Measurements from ENCODE around the gene TEX52. TPM values are rescaled to one million over a fixed set of nuclear protein-coding genes. Genes with fewer than 3 reads are reported as not detected.

Gene TEX52
- total RNA-seq, 4 donors from 2014 or later: not detected

GRCh38 chr12:2833810-2834209 lies 23.0 kb downstream of the TEX52 start:
- H3K4me1 ChIP-seq: peaks cover 0 to 13% (median 10%) of the 10 kb centered on the region in 3 donors
- H3K9me3 ChIP-seq: no peaks in the 10 kb centered on the region
- WGBS, 2 donors (ENCODE audit: low coverage in 1 of 2): 41 to 75% methylated on average over 3 to 4 of the region's 9 CpGs
- H3K27ac ChIP-seq: peak overlapping the region in 1 of 4 donors; percentile 69
- TF ChIP-seq POLR2A (IDR thresholded peaks at IDR 0.05) (no peak), EP300 (IDR thresholded peaks at IDR 0.05) (no peak), POLR2AphosphoS5 (IDR thresholded peaks at IDR 0.05) (no peak)
- TF ChIP-seq, protein P1, sequence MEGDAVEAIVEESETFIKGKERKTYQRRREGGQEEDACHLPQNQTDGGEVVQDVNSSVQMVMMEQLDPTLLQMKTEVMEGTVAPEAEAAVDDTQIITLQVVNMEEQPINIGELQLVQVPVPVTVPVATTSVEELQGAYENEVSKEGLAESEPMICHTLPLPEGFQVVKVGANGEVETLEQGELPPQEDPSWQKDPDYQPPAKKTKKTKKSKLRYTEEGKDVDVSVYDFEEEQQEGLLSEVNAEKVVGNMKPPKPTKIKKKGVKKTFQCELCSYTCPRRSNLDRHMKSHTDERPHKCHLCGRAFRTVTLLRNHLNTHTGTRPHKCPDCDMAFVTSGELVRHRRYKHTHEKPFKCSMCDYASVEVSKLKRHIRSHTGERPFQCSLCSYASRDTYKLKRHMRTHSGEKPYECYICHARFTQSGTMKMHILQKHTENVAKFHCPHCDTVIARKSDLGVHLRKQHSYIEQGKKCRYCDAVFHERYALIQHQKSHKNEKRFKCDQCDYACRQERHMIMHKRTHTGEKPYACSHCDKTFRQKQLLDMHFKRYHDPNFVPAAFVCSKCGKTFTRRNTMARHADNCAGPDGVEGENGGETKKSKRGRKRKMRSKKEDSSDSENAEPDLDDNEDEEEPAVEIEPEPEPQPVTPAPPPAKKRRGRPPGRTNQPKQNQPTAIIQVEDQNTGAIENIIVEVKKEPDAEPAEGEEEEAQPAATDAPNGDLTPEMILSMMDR (IDR thresholded peaks at IDR 0.05): no peak
- peak overlapping the region in 1 of 2 donors; percentile 38 for H3K4me3 ChIP-seq
- peaks cover 24% of the 10 kb centered on the region for H3K27me3 ChIP-seq
- peaks cover 0 to 46% of the 10 kb centered on the region in 2 donors for H3K36me3 ChIP-seq
- ATAC-seq: no peak

- peak overlapping the region in 1 of 4 donors; percentile 69 for H3K27ac ChIP-seq
- peaks cover 0 to 13% (median 10%) of the 10 kb centered on the region in 3 donors for H3K4me1 ChIP-seq
- TF ChIP-seq, protein P1 (IDR thresholded peaks at IDR 0.05): no peak
- no peak for TF ChIP-seq POLR2A (IDR thresholded peaks at IDR 0.05)
- 40 to 70% methylated on average over 1 to 2 of the region's 5 CpGs for WGBS, 2 donors (ENCODE audit: low coverage in 1 of 2)
- no peak for ATAC-seq
- H3K27me3 ChIP-seq: peaks cover 24% of the 10 kb centered on the region
- H3K9me3 ChIP-seq: no peaks in the 10 kb centered on the region
- peaks cover 0 to 46% of the 10 kb centered on the region in 2 donors for H3K36me3 ChIP-seq
- no peak overlapping the region for H3K4me3 ChIP-seq
Measured at GRCh38 chr12:2833327-2833726, 23.5 kb downstream of the TEX52 start.

DNA sequence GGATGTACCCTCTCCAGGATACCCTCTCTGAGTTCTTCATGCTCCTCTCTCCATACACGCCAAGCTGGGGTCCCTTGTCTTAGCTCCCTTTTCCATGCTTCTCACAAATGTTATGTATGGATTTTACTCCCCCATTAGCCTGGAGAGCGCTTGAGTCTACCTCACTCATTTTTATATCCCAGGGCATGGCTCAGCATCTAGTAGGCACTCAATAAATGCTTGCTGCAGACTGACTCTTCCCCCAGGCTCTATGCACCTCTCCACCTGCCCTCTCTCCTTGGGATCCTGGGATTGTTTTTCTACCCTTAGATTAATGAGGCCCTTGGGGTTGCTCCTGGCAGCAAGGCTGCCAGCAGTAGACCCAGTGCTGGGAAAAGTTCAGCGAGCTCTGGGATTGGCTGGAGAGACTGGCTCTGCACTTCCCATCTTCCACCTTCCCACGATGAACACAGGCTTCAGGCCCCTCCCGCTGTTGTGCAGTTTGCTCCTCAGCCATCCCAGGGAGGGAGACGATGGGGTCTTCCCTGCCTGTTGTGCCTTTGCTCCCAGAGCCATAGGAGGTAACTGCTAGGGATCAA lies 24.2 kb downstream of the TEX52 start:
- Histone ChIP-seq H3K27me3 (peaks cover 24% of the 10 kb centered on the region), H3K9me3 (no peaks in the 10 kb centered on the region), H3K36me3 (peaks cover 0 to 46% of the 10 kb centered on the region in 2 donors), H3K4me3 (no peak overlapping the region), H3K27ac (peak overlapping the region in 1 of 4 donors; percentile 69), H3K4me1 (peaks cover 0 to 13% (median 10%) of the 10 kb centered on the region in 3 donors)
- TF ChIP-seq EP300 (IDR thresholded peaks at IDR 0.05) (no peak), POLR2AphosphoS5 (IDR thresholded peaks at IDR 0.05) (no peak), POLR2A (IDR thresholded peaks at IDR 0.05) (no peak)
- TF ChIP-seq, protein P1 (IDR thresholded peaks at IDR 0.05): no peak
- ATAC-seq: no peak
- WGBS, 2 donors (ENCODE audit: low coverage in 1 of 2): 56 to 72% methylated on average over 3 to 5 of the region's 6 CpGs

DNA sequence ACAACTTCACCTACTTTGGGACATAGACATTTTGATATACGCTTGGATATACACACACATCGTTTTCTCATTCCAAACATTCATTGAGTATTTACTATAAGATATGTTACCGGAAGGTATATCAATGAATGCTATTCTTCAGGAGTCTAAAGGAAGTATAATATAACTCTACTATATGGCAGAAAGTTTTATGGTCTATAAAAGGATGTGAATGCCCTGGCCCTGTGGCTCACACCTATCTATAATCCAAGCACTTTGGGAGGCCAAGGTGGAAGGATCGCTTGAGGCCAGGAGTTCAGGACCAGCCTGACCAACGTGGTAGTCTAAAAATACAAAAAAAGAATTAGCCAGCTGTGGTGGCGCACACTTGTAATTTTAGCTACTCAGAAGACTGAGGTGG lies 27.6 kb downstream of the TEX52 start:
- WGBS, 2 donors (ENCODE audit: low coverage in 1 of 2): 86 to 95% methylated on average over 5 to 6 of the region's 6 CpGs
- H3K36me3 ChIP-seq: peaks cover 0 to 79% of the 10 kb centered on the region in 2 donors
- H3K4me1 ChIP-seq: peaks cover 0 to under 1% (median 0%) of the 10 kb centered on the region in 3 donors

More for the DNA sequence above, 27.6 kb downstream of the TEX52 start:
- no peak for ATAC-seq
- no peak for TF ChIP-seq EP300 (IDR thresholded peaks at IDR 0.05)
- TF ChIP-seq, protein P1 (IDR thresholded peaks at IDR 0.05): no peak
- TF ChIP-seq POLR2A (IDR thresholded peaks at IDR 0.05): no peak
- TF ChIP-seq POLR2AphosphoS5 (IDR thresholded peaks at IDR 0.05): no peak
- H3K9me3 ChIP-seq: no peaks in the 10 kb centered on the region
- H3K27ac ChIP-seq: no peak overlapping the region
- H3K4me3 ChIP-seq: no peak overlapping the region
- peaks cover under 1% of the 10 kb centered on the region for H3K27me3 ChIP-seq

Data from gastroesophageal sphincter (tissue), 4 donors.